ENCODE results near the gene CDH8. TPM values are rescaled to one million over a fixed set of nuclear protein-coding genes. Genes with fewer than 3 reads are reported as not detected.
"Not testable (repeated sequence)": the region's sequence is repeated elsewhere in the genome, so short reads cannot be mapped to it uniquely, and the experiment has no call there.

The CDH8 gene
- total RNA-seq, 1 donor from 2014 or later = 0.78 TPM

GRCh38 chr16:61715393-61715792 is 320.8 kb downstream of the CDH8 start:
- Histone ChIP-seq H3K4me3 (no peak overlapping the region), H3K9me3 (no peaks in the 10 kb centered on the region), H3K4me1 (no peaks in the 10 kb centered on the region), H3K27ac (no peak overlapping the region), H3K27me3 (no peaks in the 10 kb centered on the region), H3K36me3 (no peaks in the 10 kb centered on the region)
- intact Hi-C loops (cut with DNase I) = no loop called here
- no peak for TF ChIP-seq CTCF (IDR thresholded peaks at IDR 0.05)
- DNase-seq = no peak
- no peak for ATAC-seq

- H3K36me3 ChIP-seq = no peaks in the 10 kb centered on the region
- no peaks in the 10 kb centered on the region for H3K27me3 ChIP-seq
- no peak overlapping the region for H3K27ac ChIP-seq
- DNase-seq = no peak
- intact Hi-C loops (cut with DNase I) = no loop called here
- H3K9me3 ChIP-seq = no peaks in the 10 kb centered on the region
- TF ChIP-seq CTCF (IDR thresholded peaks at IDR 0.05) = no peak
- H3K4me3 ChIP-seq = no peak overlapping the region
- no peaks in the 10 kb centered on the region for H3K4me1 ChIP-seq
- no peak for ATAC-seq
Measured at GRCh38 chr16:61713787-61714186, 322.5 kb downstream of the CDH8 start.

- intact Hi-C loops (cut with DNase I) = not testable (repeated sequence)
- DNase-seq = peak; percentile 27
Measured at GRCh38 chr16:61699640-61700039, 336.6 kb downstream of the CDH8 start.

GRCh38 chr16:61684541-61684940 is 351.7 kb downstream of the CDH8 start:
- ATAC-seq (no peak), DNase-seq (no peak)
- intact Hi-C loops (cut with DNase I) = no loop called here
- H3K4me3 ChIP-seq = no peak overlapping the region
- no peak overlapping the region for H3K27ac ChIP-seq
- H3K4me1 ChIP-seq = no peaks in the 10 kb centered on the region
- TF ChIP-seq CTCF (IDR thresholded peaks at IDR 0.05) = no peak
- no peaks in the 10 kb centered on the region for H3K9me3 ChIP-seq
- H3K27me3 ChIP-seq = no peaks in the 10 kb centered on the region
- no peaks in the 10 kb centered on the region for H3K36me3 ChIP-seq

More at GRCh38 chr16:61699640-61700039, 336.6 kb downstream of the CDH8 start:
- H3K36me3 ChIP-seq, H3K27me3 ChIP-seq, H3K27ac ChIP-seq, H3K4me3 ChIP-seq, ATAC-seq, H3K9me3 ChIP-seq, H3K4me1 ChIP-seq: not testable (repeated sequence)

GRCh38 chr16:61681673-61682072 is 354.6 kb downstream of the CDH8 start:
- Histone ChIP-seq H3K27me3 (no peaks in the 10 kb centered on the region), H3K4me3 (no peak overlapping the region), H3K9me3 (no peaks in the 10 kb centered on the region), H3K4me1 (no peaks in the 10 kb centered on the region), H3K36me3 (no peaks in the 10 kb centered on the region), H3K27ac (no peak overlapping the region)
- intact Hi-C loops (cut with DNase I) = no loop called here
- no peak for TF ChIP-seq CTCF (IDR thresholded peaks at IDR 0.05)
- no peak for DNase-seq
- no peak for ATAC-seq

- H3K4me1 ChIP-seq = no peaks in the 10 kb centered on the region
- no peaks in the 10 kb centered on the region for H3K27me3 ChIP-seq
- DNase-seq (no peak), ATAC-seq (no peak)
- no peak for TF ChIP-seq CTCF (IDR thresholded peaks at IDR 0.05)
- H3K36me3 ChIP-seq = no peaks in the 10 kb centered on the region
- H3K4me3 ChIP-seq = no peak overlapping the region
- no peaks in the 10 kb centered on the region for H3K9me3 ChIP-seq
- intact Hi-C loops (cut with DNase I) = no loop called here
- no peak overlapping the region for H3K27ac ChIP-seq
Measured at GRCh38 chr16:61681124-61681523, 355.1 kb downstream of the CDH8 start.
